ENCODE measurements around the gene NMNAT2.

Gene NMNAT2

DNA sequence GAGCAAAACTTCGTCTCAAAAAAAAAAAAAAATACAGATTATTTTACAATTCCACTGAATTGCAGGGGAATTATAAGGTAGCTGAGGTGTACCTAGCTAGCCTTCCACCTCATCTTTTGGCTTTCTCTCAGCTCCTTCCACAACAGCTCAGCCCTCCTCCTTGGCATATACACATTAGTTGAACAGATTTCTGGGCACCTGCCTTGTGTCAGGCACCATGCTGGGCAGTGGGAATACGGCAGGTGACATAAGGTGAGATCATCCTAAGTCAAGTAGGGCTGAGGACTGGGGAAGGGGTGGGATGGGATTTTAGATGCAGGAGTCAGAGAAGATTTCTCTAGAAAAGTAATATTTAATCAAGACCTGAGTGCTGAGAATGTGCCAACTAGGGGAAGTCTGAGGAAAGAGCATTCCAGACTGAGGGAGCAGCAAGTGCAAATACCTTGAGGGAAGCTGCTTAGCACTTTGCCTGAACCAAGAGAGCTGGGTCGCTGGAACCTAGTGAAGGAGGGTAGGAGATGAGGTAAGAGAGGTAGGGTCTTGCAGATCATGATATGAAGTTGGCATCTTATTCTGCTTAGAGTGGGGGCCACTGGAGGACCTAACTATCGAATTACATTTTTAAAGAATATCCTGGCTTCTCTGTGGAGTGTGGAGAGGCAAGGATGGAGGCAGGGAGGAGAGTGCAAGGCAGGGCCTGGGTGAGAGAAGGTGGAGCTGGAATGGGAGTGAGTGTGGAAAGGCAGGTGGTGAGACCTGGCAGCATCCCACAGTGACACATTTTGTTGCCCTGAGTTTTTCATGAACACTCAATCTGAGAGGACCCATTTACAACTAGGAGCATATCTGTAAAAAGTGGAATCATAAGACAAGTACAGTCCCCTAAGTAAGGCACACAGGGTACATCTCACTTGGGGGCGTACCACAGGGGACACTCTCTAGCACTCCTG lies 203.9 kb downstream of the NMNAT2 start:
- H3K9ac ChIP-seq (ENCODE audit: low read length) = no peak overlapping the region
- TF ChIP-seq, protein P1, sequence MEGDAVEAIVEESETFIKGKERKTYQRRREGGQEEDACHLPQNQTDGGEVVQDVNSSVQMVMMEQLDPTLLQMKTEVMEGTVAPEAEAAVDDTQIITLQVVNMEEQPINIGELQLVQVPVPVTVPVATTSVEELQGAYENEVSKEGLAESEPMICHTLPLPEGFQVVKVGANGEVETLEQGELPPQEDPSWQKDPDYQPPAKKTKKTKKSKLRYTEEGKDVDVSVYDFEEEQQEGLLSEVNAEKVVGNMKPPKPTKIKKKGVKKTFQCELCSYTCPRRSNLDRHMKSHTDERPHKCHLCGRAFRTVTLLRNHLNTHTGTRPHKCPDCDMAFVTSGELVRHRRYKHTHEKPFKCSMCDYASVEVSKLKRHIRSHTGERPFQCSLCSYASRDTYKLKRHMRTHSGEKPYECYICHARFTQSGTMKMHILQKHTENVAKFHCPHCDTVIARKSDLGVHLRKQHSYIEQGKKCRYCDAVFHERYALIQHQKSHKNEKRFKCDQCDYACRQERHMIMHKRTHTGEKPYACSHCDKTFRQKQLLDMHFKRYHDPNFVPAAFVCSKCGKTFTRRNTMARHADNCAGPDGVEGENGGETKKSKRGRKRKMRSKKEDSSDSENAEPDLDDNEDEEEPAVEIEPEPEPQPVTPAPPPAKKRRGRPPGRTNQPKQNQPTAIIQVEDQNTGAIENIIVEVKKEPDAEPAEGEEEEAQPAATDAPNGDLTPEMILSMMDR (IDR thresholded peaks at IDR 0.05; ENCODE audit: low read length) = no peak
- TF ChIP-seq EZH2 (IDR thresholded peaks at IDR 0.05; ENCODE audit: borderline replicate concordance, low read length) = no peak
- H4K20me1 ChIP-seq (ENCODE audit: insufficient read depth, low read length) = no peaks in the 10 kb centered on the region
- H3K79me2 ChIP-seq (ENCODE audit: insufficient read depth, low read length) = no peaks in the 10 kb centered on the region
- H3K4me3 ChIP-seq (ENCODE audit: low read depth, low read length, poor library complexity, severe bottlenecking) = no peak overlapping the region
- no peaks in the 10 kb centered on the region for H3K9me3 ChIP-seq (ENCODE audit: low read length)
- no peak overlapping the region for H3K4me2 ChIP-seq (ENCODE audit: low read length)
- no peak overlapping the region for H3K27ac ChIP-seq (ENCODE audit: low read depth, low read length, poor library complexity, severe bottlenecking)
- no peaks in the 10 kb centered on the region; the same call in 1 of the 2 replicates for H3K27me3 ChIP-seq (ENCODE audit: insufficient read depth, low read length)
- H3K9me2 ChIP-seq (ENCODE audit: low read depth, low read length) = no peaks in the 10 kb centered on the region
- H3K4me1 ChIP-seq (ENCODE audit: insufficient read depth, low read length, severe bottlenecking) = peaks cover 9% of the 10 kb centered on the region
- no peaks in the 10 kb centered on the region for H3K36me3 ChIP-seq (ENCODE audit: insufficient read depth, low read length)
- H2AFZ ChIP-seq (ENCODE audit: low read length) = no peak overlapping the region
- H3F3A ChIP-seq (ENCODE audit: insufficient read depth, low read length) = no peaks in the 10 kb centered on the region

DNA sequence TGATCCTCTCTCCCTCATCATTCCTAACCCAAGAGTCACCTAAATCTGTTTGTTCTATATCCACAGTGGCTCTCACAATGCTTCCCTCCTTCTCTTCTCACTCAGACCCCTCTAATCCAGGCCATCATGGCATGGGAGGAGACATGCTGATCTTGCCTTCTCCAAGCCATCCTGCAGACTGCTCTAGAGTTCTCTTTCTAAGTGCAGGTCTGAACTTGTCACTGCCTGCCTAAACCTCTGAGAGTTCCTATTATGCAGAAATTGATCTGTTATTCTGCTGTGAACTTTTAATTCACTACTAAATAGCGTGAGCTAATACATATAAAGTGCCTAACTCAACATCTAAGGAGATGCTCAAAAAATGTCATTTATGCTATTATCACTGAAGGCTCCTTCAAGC lies 205.3 kb downstream of the NMNAT2 start:
- no peaks in the 10 kb centered on the region for H3K9me3 ChIP-seq (ENCODE audit: low read length)
- H3K27me3 ChIP-seq (ENCODE audit: insufficient read depth, low read length) = no peaks in the 10 kb centered on the region; the same call in 1 of the 2 replicates
- no peak overlapping the region for H3K4me3 ChIP-seq (ENCODE audit: low read depth, low read length, poor library complexity, severe bottlenecking)
- H3K4me1 ChIP-seq (ENCODE audit: insufficient read depth, low read length, severe bottlenecking) = no peaks in the 10 kb centered on the region
- no peak overlapping the region for H3K27ac ChIP-seq (ENCODE audit: low read depth, low read length, poor library complexity, severe bottlenecking)
- H3K79me2 ChIP-seq (ENCODE audit: insufficient read depth, low read length) = no peaks in the 10 kb centered on the region
- H2AFZ ChIP-seq (ENCODE audit: low read length) = no peak overlapping the region
- H3K9me2 ChIP-seq (ENCODE audit: low read depth, low read length) = no peaks in the 10 kb centered on the region
- H3K36me3 ChIP-seq (ENCODE audit: insufficient read depth, low read length) = no peaks in the 10 kb centered on the region
- no peak overlapping the region for H3K9ac ChIP-seq (ENCODE audit: low read length)
- TF ChIP-seq, protein P1 (IDR thresholded peaks at IDR 0.05; ENCODE audit: low read length) = no peak
- no peak for TF ChIP-seq EZH2 (IDR thresholded peaks at IDR 0.05; ENCODE audit: borderline replicate concordance, low read length)
- H3F3A ChIP-seq (ENCODE audit: insufficient read depth, low read length) = no peaks in the 10 kb centered on the region
- H3K4me2 ChIP-seq (ENCODE audit: low read length) = no peak overlapping the region
- H4K20me1 ChIP-seq (ENCODE audit: insufficient read depth, low read length) = no peaks in the 10 kb centered on the region

DNA sequence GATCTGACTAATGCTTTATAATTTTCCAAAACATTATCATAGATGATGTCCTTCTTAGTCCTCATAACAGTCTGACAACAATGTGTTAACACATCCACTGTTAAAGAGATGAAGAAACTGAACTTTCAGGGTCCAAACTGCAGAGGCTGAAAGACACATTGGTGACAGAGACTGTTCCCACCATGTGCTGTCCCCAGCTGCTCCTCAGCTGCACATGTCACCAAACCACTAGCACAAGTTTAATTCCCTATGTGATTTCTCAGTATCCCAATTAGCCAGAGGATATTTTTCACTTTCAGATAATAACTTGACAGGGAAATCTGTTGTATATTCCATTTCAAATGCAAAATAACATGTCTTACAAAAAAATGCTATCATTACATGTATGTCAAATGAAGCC lies 207.5 kb downstream of the NMNAT2 start:
- no peaks in the 10 kb centered on the region for H3K9me3 ChIP-seq (ENCODE audit: low read length)
- no peaks in the 10 kb centered on the region; the same call in 1 of the 2 replicates for H3K27me3 ChIP-seq (ENCODE audit: insufficient read depth, low read length)
- TF ChIP-seq EZH2 (IDR thresholded peaks at IDR 0.05; ENCODE audit: borderline replicate concordance, low read length) = no peak
- TF ChIP-seq, protein P1 (IDR thresholded peaks at IDR 0.05; ENCODE audit: low read length) = no peak
- H3K27ac ChIP-seq (ENCODE audit: low read depth, low read length, poor library complexity, severe bottlenecking) = no peak overlapping the region
- H2AFZ ChIP-seq (ENCODE audit: low read length) = no peak overlapping the region
- no peaks in the 10 kb centered on the region for H3K4me1 ChIP-seq (ENCODE audit: insufficient read depth, low read length, severe bottlenecking)
- no peaks in the 10 kb centered on the region for H3K36me3 ChIP-seq (ENCODE audit: insufficient read depth, low read length)
- no peak overlapping the region for H3K4me2 ChIP-seq (ENCODE audit: low read length)
- no peak overlapping the region for H3K4me3 ChIP-seq (ENCODE audit: low read depth, low read length, poor library complexity, severe bottlenecking)
- H4K20me1 ChIP-seq (ENCODE audit: insufficient read depth, low read length) = no peaks in the 10 kb centered on the region
- no peaks in the 10 kb centered on the region for H3K9me2 ChIP-seq (ENCODE audit: low read depth, low read length)
- H3K9ac ChIP-seq (ENCODE audit: low read length) = no peak overlapping the region
- H3K79me2 ChIP-seq (ENCODE audit: insufficient read depth, low read length) = no peaks in the 10 kb centered on the region
- no peaks in the 10 kb centered on the region for H3F3A ChIP-seq (ENCODE audit: insufficient read depth, low read length)

Data from OCI-LY1 (cell line).